Superior temporal gyrus (tissue), 1 donor: ENCODE results near the gene LGI1.

ENCODE experiments used
- DNase-seq: peaks from one replicate; pipeline ENCODE4 v3.0.0-alpha.2; 2016; ENCODE audit errors: extremely low spot score

The LGI1 gene

DNA sequence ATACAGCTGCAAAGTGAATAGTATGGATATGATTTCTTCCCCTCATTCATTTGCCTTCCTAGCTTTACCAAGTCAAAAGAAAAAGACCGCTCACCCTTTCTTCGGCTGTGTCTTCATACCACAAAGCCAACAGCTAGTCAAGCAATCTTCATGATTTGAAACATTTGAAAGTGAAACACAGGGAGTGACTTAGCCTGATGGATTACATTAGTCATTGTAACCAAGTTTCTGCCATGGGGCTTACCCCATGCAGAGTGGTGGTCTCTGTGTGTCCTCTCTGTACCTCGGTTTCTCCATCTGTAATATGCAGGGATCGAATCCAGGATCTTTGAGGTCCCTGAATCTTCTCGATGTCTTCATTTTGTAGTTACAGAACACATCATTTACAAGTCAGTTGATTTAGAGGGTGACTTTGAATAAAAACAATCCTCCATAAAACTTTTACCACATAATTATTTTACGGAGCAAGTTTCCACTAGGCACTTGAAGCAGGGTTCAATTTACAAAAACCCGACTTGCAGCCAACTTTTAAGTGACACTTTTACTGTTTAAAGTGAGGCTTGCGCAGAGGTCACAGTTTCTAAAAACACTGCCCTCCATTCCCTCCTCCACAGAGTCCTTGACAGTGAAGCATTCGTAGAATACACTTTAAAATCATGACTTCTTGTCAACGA is 2.2 kb upstream of the LGI1 start:
- no peak for DNase-seq

DNA sequence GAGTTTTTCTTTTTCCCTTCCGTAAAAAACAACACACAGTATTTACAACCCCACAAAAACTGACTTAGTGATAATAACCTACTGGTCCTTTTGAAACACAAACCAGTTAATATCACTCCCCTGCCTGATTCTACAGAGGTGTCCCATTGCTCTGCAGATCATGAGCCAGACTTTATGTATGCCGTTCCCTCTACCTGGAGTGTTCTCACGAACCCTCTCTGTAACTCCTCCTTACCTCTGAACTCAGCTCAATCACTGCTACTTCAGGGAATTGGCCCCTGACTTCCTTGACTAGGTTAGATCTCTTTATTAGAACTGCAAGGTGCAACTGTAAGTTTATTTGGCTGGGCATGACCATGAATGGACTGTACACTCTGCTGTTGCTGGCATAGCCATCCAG is 1.6 kb upstream of the LGI1 start:
- DNase-seq = no peak

DNA sequence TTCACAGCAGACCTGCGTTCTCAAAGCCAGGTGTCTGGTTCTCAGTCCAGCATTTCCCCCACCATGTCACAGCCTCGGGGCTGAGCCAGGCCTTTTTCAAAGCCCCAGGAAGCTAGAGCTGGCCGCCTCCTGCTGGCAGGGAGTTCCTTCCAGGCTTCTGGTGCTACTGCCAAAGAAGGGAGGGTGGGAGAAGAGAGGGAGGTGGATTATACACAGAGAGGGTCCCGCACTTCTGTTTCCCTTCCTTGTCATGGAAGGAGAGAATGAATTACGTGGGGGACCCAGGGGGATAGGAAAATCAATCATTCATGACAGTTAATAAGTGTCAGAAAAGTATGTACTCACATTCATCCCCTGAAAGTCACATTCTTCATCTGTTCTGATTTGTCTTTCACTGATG is 600 bp upstream of the LGI1 start:
- no peak for DNase-seq

DNA sequence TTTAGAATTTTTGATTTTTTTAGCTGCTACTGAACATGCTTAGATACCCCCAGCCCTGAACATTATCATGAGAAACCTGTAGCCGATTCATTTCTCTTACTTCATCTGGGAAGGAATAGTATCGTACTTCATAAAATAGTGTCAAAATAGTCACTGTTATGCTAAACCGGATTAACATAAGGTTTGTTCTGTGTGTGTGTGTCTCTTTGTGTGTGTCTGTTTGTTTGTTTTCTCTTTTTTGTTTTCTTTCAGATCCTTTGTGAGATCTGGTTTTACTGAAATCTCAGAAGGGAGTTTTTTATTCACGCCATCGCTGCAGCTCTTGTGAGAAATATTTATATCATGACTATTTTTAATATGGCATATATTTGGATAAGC is 761 bp downstream of the LGI1 start:
- DNase-seq = no peak

DNA sequence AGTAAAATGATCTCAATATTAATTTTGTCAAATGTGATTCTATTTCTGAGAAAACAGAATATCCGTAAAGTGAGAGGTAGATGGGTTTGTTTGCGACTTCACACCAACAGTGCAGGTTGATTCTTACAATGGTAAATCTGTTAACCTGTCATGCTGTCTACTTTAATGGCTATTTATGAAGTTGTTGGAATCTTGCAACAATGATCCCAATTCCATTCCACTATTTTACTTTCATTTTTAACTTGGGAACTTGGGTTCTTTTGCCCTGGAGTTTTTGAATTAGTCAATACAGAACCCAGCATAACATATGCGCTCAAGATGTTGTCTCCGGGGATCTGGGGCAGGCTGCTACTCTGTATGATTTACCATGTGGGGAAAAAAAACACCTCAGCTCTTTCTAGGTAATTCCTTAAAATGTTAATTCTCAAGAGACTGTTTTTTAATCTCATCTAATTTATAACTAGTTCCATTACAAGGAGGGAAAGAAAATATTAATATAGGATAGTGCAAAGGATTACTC is 1.2 kb downstream of the LGI1 start:
- DNase-seq = no peak

DNA sequence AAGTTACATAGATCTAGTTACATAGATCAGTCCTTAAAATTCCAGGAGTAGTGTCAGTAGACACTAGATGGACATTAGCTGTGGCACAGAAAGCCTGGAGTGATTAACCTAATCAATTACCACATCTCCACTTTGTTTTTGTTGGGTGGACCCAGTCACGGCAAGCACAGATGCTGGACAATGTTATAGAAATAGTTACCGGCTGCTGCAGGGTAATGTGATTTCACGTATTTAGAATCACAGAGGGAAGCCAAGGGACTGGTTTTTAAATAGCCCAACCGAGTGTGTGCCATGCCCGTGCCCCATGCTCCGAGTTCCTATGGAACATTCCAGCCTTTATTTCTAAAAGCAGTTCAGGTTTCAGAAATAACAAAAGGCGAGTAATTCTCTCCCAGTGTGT is 2.8 kb downstream of the LGI1 start:
- DNase-seq = no peak

DNA sequence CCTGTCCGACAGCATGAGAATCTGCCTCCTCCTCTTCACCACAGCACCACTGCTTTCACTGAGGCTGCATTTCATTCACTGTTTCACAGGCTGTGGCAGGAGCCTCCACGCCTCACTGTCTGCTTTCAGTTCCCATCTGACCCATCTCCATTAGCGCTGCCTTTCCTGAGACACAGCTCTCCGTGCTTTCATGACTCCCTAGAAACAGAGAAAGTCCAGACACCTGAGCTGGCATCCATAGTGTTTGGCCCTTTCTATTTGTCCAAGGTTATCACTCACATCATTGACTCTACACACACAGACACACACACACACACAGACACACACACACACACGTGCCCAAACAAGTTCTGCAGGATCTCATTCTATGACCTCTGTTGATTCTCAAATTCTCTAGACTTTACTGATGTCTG is 5.2 kb downstream of the LGI1 start:
- DNase-seq = no peak

DNA sequence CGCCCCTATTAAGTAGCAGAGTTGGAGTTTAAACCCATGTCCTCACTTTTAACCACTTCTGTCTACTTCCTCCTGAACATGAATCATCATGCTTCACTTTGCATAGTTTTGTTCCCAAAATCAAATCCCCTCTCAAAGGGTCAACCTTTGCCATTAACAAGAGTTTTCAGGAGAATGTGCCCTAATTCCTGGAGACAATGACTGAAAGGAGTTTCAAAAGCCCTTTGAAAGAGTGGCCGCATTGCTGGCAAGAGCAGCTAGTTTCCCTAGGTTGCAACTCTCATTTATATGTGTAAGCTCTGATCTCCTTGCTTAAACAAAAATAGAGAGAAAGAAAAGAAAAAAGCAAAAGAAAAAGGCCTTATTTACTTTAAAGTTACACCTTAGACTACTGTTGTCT is 9.2 kb downstream of the LGI1 start:
- no peak for DNase-seq

DNA sequence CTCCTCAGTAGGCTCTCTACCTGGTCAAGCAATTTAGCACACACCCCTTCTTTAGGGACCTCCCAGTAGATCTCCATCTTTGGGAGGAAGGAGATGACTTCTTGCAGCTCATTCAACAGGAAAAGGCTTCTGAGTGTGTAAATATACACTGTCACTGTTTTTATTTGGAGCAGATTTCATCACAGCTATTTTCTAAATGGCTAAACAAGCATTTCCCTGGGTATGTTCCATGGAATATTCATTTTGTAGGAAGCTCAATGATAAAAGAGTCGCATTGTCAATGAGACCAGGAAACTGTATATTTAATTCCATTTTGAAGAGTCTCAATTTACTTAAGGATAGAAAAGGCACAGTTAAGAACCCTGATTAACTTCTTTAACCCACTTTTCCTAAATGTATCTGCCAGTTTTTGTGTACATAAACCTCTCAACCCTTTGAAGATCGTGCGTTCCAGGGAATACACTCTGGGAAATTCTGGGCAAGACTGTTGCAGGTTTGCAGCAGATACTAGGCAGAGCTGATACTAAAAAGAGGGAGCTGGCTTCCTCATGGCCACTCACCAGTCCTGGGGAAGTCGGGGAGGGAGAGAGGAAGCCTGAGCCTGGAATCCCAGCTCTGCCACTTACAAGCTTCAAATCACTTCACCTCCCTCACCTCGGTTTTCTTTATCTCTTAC is 10.1 kb downstream of the LGI1 start:
- DNase-seq = no peak

DNA sequence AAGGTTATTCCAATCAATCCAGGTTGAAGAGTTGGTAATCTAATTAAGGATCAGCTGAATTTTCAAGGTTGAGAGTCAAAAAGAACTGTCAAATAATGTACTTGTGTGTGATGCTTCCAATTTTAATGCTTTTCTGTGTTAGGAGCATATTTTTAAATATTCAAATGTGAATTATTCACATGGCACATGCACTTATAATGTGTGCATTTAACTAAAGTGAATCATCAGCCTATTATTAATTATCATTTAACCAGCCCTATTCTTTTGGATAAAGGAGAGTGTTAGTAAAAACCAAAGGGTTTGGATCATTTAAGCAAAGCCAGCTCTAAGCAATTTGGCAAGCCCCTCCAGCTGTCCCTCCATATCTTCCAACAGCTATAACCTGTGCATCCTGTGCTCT is 11.2 kb downstream of the LGI1 start:
- DNase-seq = no peak

DNA sequence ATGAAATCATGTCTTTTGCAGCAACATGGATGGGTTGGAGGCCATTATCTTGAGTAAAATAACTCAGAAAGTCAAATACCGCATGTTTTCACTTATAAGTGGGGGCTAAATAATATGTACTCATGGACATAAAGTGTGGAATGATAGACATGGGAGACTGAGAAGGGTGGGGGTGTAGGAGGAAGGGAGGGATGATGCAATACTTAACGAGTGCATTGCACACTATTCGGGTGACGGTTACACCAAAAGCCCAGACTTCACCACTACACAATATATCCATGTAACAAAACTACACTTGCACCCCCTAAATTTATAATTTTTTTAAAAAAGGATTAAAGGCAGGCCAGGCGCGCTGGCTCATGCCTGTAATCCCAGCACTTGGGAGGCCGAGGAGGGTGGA is 13.6 kb downstream of the LGI1 start:
- no peak for DNase-seq

DNA sequence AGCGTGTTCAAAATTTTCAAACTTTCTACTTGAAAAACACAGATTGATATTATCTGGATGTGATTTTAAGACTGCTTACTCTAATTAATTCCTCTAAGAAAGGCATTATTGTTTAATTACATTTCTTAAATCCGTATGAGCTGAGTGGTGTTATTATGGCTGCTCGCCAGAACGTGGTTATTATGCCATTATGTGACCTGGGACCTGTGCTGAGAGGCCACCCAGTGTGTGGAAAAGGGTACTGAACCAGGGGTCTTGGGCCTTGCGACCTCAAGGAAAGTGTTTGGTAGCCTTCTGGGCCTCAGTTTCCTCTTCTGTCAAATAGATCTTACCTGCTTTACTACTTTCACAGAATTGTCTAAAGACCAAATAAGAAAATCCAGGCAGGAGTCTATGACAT is 15.4 kb downstream of the LGI1 start:
- DNase-seq = no peak

DNA sequence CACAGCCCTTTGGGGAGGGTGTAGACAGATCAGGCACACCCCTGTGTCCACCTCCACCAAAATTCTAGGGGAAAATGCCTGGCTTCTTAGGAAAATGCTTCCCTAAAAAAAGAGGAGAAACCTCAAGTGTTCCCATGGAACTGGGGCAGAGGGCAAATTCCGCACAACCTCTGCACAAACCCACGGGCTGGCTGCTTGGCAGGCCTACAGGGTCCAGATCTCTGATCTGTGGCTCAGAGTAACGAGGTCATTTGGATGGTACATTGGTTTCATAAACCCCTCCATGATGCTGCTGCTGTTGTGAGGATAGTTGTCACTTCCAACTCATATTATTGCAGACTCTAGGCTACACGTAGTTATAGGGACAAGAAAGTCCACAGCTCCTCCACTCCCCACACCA is 16.0 kb downstream of the LGI1 start:
- DNase-seq = no peak

DNA sequence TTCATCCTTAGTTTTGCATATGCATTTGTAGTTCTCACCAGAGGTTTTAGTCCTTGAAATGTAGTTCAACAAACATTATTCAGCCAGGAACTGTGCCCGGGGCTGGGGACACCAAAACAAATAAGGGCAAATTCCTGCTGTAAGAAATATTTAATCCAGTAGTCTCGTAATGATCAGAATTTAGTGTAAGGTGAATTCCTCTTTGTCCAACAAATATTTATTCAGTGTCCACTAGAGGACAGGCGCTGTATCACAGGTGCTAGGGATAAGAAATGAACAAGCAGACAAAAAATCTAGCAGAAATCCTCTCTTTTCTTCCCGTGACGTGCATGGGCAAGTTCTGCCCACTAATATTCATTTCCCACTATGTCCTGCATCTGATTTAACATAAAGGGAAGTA is 17.6 kb downstream of the LGI1 start:
- DNase-seq = no peak

DNA sequence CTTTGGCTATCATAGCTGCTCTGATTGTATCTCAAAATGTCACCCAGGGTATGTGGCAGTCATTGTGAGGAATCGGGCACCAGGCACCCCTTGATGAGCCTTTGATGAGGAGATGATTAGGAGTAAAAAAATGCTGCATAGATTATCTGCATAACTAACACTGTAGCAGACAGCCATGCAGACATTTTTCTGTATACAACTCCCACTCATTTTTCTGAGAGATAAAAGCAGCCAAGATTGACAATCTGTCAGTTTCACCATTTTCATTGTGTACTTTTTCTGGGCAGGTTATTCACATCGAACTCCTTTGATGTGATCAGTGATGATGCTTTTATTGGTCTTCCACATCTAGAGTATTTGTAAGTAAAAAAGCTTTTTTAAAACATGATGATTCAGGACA is 19.4 kb downstream of the LGI1 start:
- DNase-seq = no peak

DNA sequence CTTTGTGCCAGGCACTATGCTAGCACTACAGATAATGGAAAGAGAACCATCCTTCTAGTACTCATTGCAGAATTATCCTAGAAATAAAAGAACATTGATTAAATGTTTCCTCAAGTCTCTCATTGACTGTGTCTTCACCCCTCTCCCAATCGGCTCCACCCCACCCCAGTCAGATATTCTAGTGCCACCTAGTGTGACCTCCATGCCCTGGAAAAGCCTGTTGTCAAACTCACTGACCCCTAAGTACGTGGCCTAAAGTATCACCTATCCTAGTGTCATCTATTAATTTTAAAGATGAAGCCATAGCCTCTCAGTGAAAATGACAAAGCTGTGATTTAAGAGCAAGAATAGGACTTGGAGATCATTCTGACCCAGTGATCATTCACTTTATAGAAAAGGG is 26.3 kb downstream of the LGI1 start:
- no peak for DNase-seq

DNA sequence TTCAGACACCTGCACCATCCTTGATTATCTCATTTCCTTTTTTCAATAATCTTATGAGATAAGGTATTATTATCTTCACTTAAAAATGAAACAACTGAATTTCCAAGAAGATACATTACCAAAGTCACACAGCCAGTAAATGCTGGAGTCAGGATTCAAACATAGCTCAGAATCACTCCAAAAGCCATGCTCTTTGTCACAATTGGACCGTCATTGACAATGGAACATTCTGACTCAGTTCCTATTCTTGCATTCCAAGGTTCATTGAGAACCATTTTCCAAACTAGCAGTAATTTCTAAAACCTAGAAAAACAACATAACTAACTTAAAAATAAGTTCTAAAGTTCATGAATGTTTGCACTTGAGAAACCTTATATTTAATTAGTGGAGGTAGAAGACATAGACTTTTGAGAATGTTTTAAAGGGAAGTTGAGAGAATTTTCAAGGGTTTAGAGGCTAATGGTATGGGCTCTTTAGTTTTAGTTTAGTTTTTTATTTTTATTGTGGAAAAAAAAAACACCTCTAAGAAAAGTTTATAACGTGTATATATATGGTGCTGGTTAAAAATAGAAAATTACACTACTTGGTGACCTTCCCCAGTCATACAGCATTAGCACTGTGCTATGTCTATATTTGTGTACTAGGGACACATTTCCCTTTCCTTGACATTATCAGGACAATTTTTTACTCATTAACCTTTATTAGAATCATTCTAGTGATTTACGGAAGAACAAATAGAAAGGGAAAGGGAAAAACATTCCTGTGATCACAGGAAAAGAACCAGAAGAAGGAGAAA is 30.9 kb downstream of the LGI1 start:
- no peak for DNase-seq

DNA sequence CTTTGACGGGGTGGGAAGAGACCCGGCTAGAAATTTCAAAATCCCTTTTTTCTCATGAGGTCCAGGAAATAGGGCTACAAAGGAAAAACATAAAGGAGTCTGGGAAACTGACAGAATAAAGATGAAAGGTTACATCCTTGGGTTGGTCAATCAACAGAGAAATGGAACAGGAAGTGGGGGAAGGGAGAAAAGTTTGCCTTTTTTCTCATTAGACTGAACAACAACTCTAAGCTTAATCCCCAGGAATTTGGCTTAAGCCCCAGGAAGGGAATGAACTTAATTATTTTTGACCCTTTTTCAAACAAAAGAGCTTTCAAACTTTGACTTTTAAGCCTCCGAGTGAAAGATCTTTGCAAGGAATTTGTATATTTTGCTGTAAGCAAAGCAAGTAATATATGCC is 32.7 kb downstream of the LGI1 start:
- DNase-seq = no peak

DNA sequence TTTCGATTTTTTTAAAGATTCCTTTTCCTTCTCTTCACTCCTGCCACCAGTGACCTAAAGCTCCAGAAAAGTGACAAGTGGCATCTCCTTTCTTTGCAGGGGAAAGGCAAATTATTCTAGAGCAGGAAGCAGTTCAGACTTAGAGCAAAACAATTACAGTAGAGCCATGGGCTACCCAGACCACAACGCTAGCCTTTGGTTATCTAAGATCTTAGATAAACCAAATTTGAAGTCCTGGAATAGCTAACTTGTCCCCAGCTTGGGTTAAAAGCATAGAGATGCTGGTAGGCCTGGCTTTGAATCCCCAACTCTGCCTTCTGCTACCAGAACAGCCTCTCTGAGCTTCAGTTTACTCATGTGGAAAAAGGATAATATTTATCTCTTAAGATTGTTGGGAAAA is 38.4 kb downstream of the LGI1 start:
- DNase-seq = no peak

DNA sequence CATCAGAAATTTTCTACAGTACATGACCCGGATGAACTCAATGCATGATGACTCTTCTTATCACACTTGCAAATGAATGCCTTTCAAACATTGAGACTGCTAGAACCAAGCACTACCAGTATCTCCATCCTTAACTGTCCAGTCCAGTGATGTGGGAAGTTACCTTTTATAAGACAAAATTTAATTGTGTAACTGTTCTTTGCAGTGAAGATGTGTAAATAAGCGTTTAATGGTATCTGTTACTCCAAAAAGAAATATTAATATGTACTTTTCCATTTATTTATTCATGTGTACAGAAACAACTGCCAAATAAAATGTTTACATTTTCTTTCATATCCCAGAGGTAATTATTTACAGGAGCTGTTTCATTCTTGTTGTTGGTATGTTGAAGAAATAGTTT is 40.1 kb downstream of the LGI1 start:
- DNase-seq = no peak

DNA sequence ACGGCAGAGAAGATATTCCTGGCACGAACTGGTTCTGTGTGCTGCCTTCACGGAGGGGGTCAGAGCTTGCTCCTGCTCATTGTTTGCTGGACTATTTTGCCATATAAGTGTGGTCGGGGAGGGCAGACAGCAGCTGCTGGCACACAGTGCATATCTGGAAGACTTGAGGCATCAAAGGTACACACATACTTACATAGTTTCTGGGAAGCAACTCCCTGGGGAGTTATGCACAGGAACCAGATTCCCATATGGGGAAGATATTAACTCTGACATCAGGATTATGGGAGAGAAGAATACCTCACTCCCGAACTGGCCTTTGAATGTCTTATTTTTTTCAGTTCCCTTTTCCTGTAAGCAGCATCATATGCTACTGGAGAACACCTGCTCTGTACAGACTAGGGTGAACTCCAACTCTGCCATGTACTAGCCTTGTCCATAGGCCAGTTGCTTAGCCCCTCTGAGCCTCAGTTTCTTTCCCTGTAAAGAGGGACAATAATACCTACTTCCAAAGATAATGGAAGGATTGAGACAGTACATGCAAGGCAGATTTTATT is 41.5 kb downstream of the LGI1 start:
- DNase-seq = no peak

DNA sequence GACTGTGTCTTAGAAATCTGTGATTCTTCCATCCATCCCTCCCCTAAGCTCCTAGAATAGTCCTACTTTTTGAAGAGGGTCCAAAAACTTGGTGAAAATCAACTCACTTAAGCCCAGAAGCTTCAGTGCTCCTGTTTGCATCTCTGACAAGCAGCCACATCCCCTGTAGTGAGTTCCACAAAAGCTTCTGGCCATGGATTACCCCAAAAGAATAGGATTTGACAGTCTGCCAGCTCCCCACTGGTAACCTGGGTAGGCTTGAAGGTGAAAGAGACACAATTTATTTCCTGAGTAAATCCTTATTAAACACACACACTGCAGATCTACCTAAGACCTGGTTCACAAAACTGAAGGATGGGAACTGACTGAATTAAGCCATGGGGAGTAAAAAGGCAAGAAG is 46.5 kb downstream of the LGI1 start:
- no peak for DNase-seq

DNA sequence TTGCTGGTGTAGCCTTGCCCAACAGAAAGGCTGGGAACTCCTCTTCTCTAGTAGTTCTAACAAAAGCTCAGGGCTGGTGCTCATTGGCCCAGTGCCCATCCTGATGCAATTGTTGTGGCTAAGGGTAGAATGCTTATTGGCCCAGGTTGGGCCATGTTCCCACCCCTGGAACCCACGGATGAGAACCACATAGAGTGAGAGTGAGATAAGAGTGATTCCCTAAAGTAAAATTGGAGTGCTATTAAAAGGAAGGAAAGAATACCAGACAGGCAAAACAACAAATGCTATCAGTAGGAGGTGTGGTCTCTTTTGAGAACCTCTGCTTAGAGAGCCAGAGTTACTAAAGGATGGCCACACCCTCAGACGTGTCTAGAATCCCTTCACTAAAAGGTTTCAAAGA is 49.2 kb downstream of the LGI1 start:
- no peak for DNase-seq
